Measurements from ENCODE around the gene RGS9. TPM values are rescaled to one million over a fixed set of nuclear protein-coding genes. Genes with fewer than 3 reads are reported as not detected.

The RGS9 gene
- total RNA-seq, 3 donors from 2014 or later: 0.55 to 0.87 (median 0.56) TPM

DNA sequence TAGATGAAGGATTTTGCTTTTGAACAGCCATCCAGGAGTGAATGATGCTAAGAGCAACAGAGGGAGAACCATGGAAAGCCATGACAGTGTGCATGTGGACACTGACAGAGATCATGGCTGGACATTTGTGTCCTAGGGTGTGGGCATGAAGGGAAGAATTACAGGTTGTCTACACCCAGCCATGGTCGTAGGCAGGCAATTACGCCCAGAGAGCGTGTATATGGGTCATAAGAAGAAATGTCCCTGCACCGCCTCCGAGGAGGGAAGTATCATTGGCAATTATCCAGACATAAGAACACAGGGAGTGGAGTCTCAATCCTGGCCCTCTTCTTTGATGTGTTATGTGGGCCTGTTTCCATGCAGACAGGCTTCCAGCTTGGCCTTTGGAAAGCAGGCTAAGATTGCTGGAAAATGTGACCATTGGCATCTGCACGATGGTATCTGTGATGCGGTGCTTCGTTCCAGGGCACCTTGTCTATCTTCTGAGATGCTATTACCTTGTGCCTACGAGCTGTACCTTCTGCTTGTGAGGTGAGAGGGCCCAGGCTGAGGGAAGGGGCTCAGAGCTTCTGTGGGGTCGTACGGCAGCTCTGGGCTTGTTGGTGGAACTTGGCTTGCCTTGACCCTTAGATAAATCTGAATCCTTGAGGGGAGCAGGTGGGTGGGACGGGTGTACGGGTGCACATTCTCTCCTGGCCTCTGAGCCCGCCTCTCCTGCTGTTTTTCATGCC is 19.8 kb downstream of the RGS9 start:
- H3K4me1 Mint-ChIP-seq (ENCODE audit: low read depth): peaks cover 10% of the 10 kb centered on the region
- H3K9me3 Mint-ChIP-seq: no peaks in the 10 kb centered on the region
- H3K36me3 Mint-ChIP-seq (ENCODE audit: insufficient read depth): no peaks in the 10 kb centered on the region
- ATAC-seq: no peak
- H3K27me3 Mint-ChIP-seq (ENCODE audit: low read depth): no peaks in the 10 kb centered on the region
- no peak overlapping the region for H3K4me3 Mint-ChIP-seq
- no peak for DNase-seq

DNA sequence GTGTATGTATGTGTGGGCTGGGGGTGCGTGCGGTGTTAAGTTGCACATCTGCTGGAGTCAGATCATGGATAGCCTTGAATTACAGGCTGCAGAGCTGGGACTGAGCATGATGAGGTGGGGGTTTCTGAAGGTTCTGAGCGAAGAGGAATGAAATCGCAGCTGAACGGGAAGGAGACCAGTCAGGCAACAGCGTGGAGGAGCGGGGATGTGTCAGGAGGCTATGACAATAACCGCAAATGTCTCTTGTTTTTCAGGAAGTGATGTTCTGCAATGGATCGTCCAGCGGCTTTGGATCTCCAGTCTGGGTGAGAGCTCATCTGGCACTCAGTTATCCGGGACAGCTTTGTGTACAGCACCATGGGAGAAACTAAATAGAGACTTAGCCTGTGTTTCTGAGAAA is 20.9 kb downstream of the RGS9 start:
- ATAC-seq (no peak), DNase-seq (no peak)
- Mint-ChIP-seq H3K27me3 (ENCODE audit: low read depth) (no peaks in the 10 kb centered on the region), H3K36me3 (ENCODE audit: insufficient read depth) (no peaks in the 10 kb centered on the region), H3K4me3 (no peak overlapping the region), H3K9me3 (no peaks in the 10 kb centered on the region), H3K4me1 (ENCODE audit: low read depth) (peaks cover 10% of the 10 kb centered on the region)

DNA sequence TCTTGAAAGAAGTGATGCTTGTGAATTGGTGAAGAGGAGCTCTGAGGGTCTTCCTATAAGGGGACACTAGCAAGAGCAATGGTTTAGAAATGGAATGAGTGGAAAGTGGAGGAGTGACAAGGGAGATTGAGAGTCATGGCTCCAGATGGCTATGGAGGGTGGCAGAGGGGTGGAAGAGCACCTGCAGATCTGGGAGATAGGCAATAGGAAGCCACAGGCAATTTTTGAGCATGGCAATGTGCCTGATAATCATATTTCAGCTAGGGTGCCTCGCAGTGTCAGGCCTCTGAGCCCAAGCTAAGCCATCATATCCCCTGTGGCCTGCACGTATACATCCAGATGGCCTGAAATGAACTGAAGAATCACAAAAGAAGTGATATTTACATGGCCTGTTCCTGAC is 21.5 kb downstream of the RGS9 start:
- H3K4me3 Mint-ChIP-seq: no peak overlapping the region
- H3K9me3 Mint-ChIP-seq: no peaks in the 10 kb centered on the region
- ATAC-seq: no peak
- no peaks in the 10 kb centered on the region for H3K27me3 Mint-ChIP-seq (ENCODE audit: low read depth)
- no peak for DNase-seq
- no peaks in the 10 kb centered on the region for H3K36me3 Mint-ChIP-seq (ENCODE audit: insufficient read depth)
- H3K4me1 Mint-ChIP-seq (ENCODE audit: low read depth): peaks cover 13% of the 10 kb centered on the region

DNA sequence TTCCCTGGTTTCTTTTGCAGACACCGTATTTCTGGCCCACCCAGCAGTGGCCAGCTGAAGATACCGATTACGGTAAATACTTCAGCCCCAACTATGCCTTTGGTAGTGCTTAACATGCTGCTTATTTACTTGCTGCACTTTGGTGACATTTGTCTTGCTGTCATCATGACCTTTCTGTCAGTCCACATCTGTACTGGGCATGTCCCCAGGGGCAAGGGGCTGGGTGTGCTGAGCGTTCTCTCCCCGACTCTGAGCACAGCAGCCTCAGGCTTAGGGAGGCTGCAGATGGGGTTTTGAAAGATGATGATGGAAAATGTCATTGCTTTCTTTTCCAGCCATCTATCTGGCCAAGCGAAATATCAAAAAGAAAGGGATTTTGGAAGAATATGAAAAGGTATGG is 23.3 kb downstream of the RGS9 start:
- peaks cover 15% of the 10 kb centered on the region for H3K4me1 Mint-ChIP-seq (ENCODE audit: low read depth)
- no peaks in the 10 kb centered on the region for H3K9me3 Mint-ChIP-seq
- no peak for ATAC-seq
- H3K4me3 Mint-ChIP-seq: no peak overlapping the region
- no peak for DNase-seq
- no peaks in the 10 kb centered on the region for H3K36me3 Mint-ChIP-seq (ENCODE audit: insufficient read depth)
- no peaks in the 10 kb centered on the region for H3K27me3 Mint-ChIP-seq (ENCODE audit: low read depth)

DNA sequence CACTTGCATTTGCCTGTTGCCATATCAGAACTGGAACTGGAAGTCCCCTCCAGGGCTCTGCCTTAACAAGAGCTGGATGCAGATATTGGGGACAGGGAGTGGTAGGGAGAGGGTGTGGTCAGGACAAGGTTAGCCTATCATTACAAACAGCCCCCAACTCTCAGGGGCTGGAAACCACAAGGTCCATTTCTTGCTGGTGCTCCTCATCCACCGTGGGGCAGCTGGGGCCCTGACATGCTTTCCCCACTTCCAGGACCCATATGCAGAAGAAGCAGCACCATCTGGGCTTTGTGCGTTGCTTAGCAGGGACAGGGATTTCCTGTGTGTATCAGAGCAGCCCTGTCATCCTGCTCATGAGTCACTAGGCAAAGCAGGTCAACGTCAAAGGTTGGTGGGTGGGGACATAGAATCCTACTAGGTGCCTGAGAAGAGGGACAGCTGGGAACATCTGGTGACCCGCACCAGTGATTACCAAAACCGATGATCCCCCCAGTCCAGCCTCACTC is 26.9 kb downstream of the RGS9 start:
- DNase-seq (peak; percentile 28), ATAC-seq (peak; percentile 98)
- no peaks in the 10 kb centered on the region for H3K9me3 Mint-ChIP-seq
- H3K4me3 Mint-ChIP-seq: no peak overlapping the region
- no peaks in the 10 kb centered on the region for H3K36me3 Mint-ChIP-seq (ENCODE audit: insufficient read depth)
- no peaks in the 10 kb centered on the region for H3K27me3 Mint-ChIP-seq (ENCODE audit: low read depth)
- peaks cover 13% of the 10 kb centered on the region for H3K4me1 Mint-ChIP-seq (ENCODE audit: low read depth)

DNA sequence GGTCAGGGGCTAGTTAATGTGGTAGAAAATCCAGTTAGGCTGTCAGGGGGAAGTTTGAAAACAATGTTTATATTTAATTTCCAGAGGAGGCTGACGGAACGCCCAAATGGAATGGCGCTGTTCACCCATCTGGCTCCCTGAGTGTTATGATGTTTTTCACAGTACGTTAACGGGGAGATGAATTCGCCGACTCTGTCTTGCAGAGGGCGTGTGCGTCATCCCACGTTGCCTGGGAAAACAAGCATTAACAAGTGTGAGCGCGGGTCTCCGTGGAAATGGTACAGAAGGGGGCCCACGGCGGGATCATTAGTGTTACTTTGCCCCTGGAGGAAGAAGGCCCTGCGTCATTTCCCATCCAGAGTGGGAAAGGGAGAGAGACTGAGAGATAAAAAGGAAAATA is 29.6 kb downstream of the RGS9 start:
- ATAC-seq (no peak), DNase-seq (no peak)
- no peaks in the 10 kb centered on the region for H3K27me3 Mint-ChIP-seq (ENCODE audit: low read depth)
- peaks cover 19% of the 10 kb centered on the region for H3K4me1 Mint-ChIP-seq (ENCODE audit: low read depth)
- no peak overlapping the region for H3K4me3 Mint-ChIP-seq
- no peaks in the 10 kb centered on the region for H3K9me3 Mint-ChIP-seq
- no peaks in the 10 kb centered on the region for H3K36me3 Mint-ChIP-seq (ENCODE audit: insufficient read depth)

DNA sequence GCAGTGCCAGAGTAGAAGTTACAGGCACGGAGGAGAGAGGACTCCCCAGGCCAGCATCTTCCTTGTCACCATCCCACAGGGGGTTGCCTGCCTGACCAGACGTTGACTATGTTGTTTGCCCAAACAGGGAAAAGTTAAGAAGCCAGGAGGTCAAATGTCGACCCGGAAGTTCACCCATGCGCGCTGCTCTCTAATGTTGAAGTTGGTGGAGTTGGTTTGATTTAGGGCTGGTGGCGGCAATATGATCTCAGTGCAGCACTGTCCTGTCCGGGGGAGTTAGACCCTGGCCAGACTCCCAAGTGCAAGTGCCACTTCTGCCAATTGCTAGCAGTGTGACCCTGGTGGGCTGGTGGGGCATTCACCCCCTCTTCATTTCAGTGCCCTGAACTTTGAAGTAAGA is 30.4 kb downstream of the RGS9 start:
- H3K27me3 Mint-ChIP-seq (ENCODE audit: low read depth): no peaks in the 10 kb centered on the region
- no peak for ATAC-seq
- H3K36me3 Mint-ChIP-seq (ENCODE audit: insufficient read depth): no peaks in the 10 kb centered on the region
- peaks cover 25% of the 10 kb centered on the region for H3K4me1 Mint-ChIP-seq (ENCODE audit: low read depth)
- no peaks in the 10 kb centered on the region for H3K9me3 Mint-ChIP-seq
- no peak for DNase-seq
- H3K4me3 Mint-ChIP-seq: no peak overlapping the region

DNA sequence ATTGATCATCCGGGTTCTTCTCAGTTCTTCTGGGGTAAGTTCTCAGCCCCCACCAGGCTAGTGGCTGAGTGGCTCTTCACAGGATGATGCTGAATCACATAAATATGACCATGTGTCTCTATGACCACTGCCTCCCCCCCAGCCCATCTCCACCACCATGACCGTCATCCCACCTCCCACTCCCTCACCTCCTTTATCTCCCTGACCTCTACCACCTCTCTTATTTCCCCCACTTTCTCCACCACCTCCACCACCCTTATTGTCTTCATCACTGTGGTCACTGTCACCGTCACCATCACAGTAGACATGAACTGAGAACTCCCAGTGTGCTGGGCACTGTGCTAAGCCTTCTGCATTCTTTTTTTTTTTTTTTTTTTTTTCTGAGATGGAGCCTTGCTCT is 32.5 kb downstream of the RGS9 start:
- H3K27me3 Mint-ChIP-seq (ENCODE audit: low read depth): no peaks in the 10 kb centered on the region
- H3K4me1 Mint-ChIP-seq (ENCODE audit: low read depth): peaks cover 14% of the 10 kb centered on the region
- H3K36me3 Mint-ChIP-seq (ENCODE audit: insufficient read depth): no peaks in the 10 kb centered on the region
- no peak for ATAC-seq
- no peak overlapping the region for H3K4me3 Mint-ChIP-seq
- DNase-seq: no peak
- no peaks in the 10 kb centered on the region for H3K9me3 Mint-ChIP-seq

DNA sequence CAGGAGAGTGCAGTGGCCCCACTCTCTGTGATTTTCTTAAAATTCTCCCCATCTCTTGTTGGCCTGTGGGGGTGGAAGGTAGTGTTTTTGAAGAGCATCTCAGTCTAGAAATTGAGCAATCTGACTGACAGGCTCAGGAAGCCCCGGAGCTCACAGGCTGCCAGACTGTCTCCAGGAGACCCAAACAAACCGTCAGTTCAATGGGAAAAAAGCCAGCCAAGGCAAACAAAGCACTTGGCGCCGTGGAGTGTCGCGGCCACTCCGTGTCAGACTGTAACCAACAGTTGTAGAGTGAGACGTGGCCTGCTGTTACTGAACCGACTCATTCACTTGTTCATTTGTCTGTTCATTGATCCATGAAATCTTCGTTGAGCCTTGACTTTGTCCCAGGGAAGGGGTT is 33.7 kb downstream of the RGS9 start:
- no peak for ATAC-seq
- DNase-seq: no peak
- H3K27me3 Mint-ChIP-seq (ENCODE audit: low read depth): no peaks in the 10 kb centered on the region
- H3K4me1 Mint-ChIP-seq (ENCODE audit: low read depth): peaks cover 13% of the 10 kb centered on the region
- no peaks in the 10 kb centered on the region for H3K9me3 Mint-ChIP-seq
- no peak overlapping the region for H3K4me3 Mint-ChIP-seq
- no peaks in the 10 kb centered on the region for H3K36me3 Mint-ChIP-seq (ENCODE audit: insufficient read depth)

DNA sequence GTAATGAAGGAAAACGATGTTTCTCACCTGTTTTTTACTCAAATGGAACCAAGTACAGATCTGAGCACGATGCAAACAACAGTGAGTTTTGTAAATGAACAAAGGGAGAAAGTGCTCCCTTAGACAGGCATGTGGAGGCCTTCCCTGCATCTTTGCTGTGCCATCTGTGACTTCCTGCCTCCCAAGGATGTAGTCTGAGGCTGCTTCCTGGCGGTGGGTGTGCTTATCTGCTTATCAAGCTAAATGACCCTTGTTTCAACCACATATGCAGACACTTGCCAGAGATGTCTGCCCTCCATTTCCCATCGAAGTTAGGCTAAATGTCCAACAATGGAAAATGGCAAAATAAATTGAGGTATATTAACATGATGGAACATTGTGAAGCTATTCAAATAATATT is 34.6 kb downstream of the RGS9 start:
- Mint-ChIP-seq H3K4me3 (no peak overlapping the region), H3K36me3 (ENCODE audit: insufficient read depth) (no peaks in the 10 kb centered on the region), H3K4me1 (ENCODE audit: low read depth) (peaks cover 16% of the 10 kb centered on the region), H3K9me3 (no peaks in the 10 kb centered on the region), H3K27me3 (ENCODE audit: low read depth) (no peaks in the 10 kb centered on the region)
- no peak for ATAC-seq
- no peak for DNase-seq

DNA sequence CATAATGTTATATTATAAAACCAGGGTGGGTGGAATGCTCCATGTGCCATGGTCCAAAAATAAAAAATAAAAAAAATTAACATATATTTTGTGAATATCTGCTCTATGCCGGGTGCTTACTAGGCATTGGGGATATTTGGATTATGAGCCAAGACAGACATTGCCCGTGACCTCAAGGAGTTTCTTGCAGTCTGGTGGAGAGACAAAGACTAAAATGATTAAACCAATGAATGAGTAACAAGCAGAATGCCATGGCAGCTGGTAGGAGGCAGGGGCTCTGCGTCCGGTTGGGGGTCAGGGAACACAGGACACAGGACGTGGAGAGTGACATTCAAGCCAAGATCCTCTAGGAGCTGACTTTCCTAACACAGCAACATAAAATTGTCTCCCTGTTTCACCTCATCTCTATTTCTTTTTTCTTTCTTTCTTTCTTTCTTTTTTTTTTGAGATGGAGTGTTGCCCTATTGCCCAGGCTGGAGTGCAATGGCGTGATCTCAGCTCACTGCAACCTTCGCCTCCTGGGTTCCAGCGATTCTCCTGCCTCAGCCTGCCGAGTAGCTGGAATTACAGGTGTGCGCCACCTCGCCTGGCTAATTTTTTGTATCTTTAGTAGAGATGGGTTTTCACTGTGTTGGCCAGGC is 35.4 kb downstream of the RGS9 start:
- peaks cover 22% of the 10 kb centered on the region for H3K4me1 Mint-ChIP-seq (ENCODE audit: low read depth)
- H3K27me3 Mint-ChIP-seq (ENCODE audit: low read depth): no peaks in the 10 kb centered on the region
- ATAC-seq (no peak), DNase-seq (no peak)
- H3K4me3 Mint-ChIP-seq: no peak overlapping the region
- no peaks in the 10 kb centered on the region for H3K9me3 Mint-ChIP-seq
- H3K36me3 Mint-ChIP-seq (ENCODE audit: insufficient read depth): no peaks in the 10 kb centered on the region

DNA sequence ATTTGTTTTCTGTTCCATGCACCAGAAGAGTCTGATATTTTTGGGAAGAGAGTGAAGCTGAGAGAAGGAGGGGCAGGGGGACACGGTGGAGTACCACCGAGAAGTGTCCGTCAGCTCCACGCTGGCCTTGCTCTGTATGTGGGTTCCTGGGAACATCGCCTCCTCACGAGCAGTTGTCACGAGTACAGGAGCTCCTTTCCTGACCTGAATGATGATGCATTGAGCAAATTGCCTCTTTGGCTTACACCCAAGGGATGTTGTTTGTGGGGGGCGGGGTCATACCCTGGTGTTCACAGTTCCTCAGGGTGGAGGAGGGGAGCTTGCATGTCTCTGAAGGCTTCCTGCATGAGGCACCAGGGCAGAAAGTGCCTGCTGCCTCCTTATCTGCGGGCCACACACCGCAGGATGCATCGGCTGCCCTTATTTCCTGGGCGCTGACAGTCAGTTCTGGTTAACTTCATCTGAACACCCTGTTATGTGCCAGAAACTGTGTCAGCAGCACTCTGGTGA is 36.2 kb downstream of the RGS9 start:
- DNase-seq: peak; percentile 48
- Mint-ChIP-seq H3K9me3 (no peaks in the 10 kb centered on the region), H3K4me3 (no peak overlapping the region), H3K36me3 (ENCODE audit: insufficient read depth) (no peaks in the 10 kb centered on the region), H3K27me3 (ENCODE audit: low read depth) (no peaks in the 10 kb centered on the region), H3K4me1 (ENCODE audit: low read depth) (peaks cover 27% of the 10 kb centered on the region)
- ATAC-seq: peak; percentile 87 to 90

DNA sequence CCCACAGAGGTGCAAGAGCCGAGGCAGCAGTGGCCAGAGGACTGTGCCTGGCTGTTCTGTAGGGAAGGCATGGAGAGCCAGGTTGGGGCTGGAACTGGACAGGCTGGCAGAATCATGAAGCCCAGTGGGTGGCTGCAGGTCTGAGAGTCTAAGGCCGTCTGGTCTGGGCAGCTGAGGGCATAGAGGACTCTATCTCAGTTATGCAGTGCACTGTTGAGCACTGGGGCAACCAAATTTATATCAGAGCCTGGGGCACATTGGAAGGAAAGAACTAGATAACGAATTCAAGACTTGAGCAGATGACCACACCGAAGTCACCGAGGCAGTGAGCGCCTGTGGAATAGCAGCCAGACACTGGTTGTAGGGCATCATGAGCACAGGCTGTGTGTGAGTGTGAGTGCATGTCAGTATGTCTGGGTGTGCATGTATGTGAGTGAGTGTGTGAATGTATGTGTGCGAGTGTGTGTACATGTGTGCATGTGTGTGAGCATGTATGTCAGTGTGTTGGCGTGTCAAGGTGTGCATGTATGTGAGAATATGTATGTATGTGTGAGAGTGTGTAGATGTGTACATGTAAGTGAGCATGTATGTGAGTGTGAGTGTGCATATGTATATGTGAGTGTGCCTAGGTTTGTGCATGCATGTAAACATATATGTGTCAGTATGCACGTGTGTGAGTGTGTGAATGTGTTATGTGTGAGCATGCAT is 37.0 kb downstream of the RGS9 start:
- Mint-ChIP-seq H3K4me3 (no peak overlapping the region), H3K4me1 (ENCODE audit: low read depth) (peaks cover 34% of the 10 kb centered on the region), H3K9me3 (no peaks in the 10 kb centered on the region), H3K27me3 (ENCODE audit: low read depth) (no peaks in the 10 kb centered on the region), H3K36me3 (ENCODE audit: insufficient read depth) (no peaks in the 10 kb centered on the region)
- DNase-seq: no peak
- no peak for ATAC-seq

DNA sequence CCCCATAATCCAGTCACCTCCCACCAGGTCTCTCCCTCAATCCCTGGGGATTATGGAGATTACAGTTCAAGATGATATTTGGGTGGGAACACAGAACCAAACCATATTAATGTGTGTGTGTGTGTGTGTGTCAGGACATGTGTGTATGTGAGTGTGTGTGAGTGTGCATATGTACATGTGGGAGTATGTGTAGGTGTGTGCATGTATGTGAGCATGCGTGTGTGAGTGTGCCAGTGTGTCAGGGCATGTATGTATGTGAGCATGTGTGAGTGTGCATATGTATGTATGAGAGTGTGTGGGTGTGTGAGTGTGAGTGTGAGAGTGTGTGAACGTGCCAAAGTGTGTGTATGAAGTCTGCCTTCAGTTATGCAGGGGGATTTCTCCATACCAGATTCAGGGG is 37.8 kb downstream of the RGS9 start:
- no peak overlapping the region for H3K4me3 Mint-ChIP-seq
- H3K36me3 Mint-ChIP-seq (ENCODE audit: insufficient read depth): no peaks in the 10 kb centered on the region

More for the DNA sequence above, 37.8 kb downstream of the RGS9 start:
- peaks cover 42% of the 10 kb centered on the region for H3K4me1 Mint-ChIP-seq (ENCODE audit: low read depth)
- no peak for DNase-seq
- no peaks in the 10 kb centered on the region for H3K27me3 Mint-ChIP-seq (ENCODE audit: low read depth)
- ATAC-seq: no peak
- H3K9me3 Mint-ChIP-seq: no peaks in the 10 kb centered on the region

Data from activated T-cell treated with anti-CD3 and anti-CD28 coated beads, Interleukin-2, amount 50 U/mL, for 4 hours (primary cell).